Measurements from ENCODE around the gene GPN2. TPM values are rescaled to one million over a fixed set of nuclear protein-coding genes. Genes with fewer than 3 reads are reported as not detected.

Gene GPN2
- total RNA-seq, 4 donors from 2014 or later = 10.4 to 17.3 (median 12.8) TPM

DNA sequence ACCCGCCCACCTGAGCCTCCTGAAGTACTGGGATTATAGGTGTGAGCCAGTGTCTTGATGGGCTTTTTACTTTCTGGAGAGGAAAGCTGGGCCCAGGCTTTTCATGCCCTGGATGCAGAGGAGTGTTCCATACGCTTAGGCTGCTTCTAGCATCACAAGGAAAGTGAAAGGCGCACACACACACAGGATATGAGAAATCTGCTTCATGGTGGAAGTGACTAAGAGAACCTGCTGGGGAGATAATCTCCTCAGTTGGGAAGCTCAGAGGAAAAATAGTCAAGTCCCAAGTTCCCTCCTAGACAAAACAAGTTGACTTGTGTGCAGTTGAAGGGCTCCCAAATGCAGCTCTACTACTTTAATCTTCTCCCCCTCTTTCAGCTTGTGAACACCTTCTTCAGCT lies 33.6 kb upstream of the GPN2 start:
- TF ChIP-seq POLR2AphosphoS5 (IDR thresholded peaks at IDR 0.05) = no peak
- TF ChIP-seq POLR2A (IDR thresholded peaks at IDR 0.05) = no peak
- TF ChIP-seq EP300 (IDR thresholded peaks at IDR 0.05) = no peak
- TF ChIP-seq, protein P1, sequence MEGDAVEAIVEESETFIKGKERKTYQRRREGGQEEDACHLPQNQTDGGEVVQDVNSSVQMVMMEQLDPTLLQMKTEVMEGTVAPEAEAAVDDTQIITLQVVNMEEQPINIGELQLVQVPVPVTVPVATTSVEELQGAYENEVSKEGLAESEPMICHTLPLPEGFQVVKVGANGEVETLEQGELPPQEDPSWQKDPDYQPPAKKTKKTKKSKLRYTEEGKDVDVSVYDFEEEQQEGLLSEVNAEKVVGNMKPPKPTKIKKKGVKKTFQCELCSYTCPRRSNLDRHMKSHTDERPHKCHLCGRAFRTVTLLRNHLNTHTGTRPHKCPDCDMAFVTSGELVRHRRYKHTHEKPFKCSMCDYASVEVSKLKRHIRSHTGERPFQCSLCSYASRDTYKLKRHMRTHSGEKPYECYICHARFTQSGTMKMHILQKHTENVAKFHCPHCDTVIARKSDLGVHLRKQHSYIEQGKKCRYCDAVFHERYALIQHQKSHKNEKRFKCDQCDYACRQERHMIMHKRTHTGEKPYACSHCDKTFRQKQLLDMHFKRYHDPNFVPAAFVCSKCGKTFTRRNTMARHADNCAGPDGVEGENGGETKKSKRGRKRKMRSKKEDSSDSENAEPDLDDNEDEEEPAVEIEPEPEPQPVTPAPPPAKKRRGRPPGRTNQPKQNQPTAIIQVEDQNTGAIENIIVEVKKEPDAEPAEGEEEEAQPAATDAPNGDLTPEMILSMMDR (IDR thresholded peaks at IDR 0.05) = no peak
- no peak for ATAC-seq
- no peak overlapping the region for H3K4me3 ChIP-seq
- no peaks in the 10 kb centered on the region for H3K9me3 ChIP-seq
- H3K4me1 ChIP-seq = peaks cover 0 to 31% (median 12%) of the 10 kb centered on the region in 3 donors
- H3K27ac ChIP-seq = no peak overlapping the region
- H3K36me3 ChIP-seq = peaks cover 0 to 53% of the 10 kb centered on the region in 2 donors
- no peaks in the 10 kb centered on the region for H3K27me3 ChIP-seq
- WGBS, 2 donors (ENCODE audit: low coverage in 1 of 2) = 100% methylated on average over 3 of the region's 3 CpGs; no CpG with 5 or more reads in 1 of the 2 donors

DNA sequence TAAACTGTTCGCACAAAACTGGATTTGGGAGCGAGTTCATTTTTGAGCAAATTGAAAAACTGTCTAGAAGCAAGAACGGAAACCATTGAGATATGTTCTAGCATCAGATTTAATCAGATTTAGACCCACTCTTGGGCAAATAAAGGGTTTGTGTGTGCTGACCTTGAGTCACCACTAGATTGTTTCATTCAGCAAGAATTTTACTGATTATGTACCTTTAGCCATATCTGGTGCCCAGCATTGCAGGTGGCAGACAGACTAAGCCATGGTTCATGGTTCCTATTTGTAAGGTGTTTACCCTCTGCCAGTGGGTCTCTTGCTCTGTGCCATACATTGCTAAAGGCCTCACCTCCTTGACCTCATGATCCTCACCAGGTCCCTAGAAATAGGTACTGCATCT lies 32.8 kb upstream of the GPN2 start:
- H3K27me3 ChIP-seq = no peaks in the 10 kb centered on the region
- H3K4me3 ChIP-seq = peak overlapping the region in 1 of 2 donors; percentile 97
- WGBS, 2 donors (ENCODE audit: low coverage in 1 of 2) = 90 to 96% methylated on average over 3 of the region's 3 CpGs
- peaks cover 0 to 31% (median 12%) of the 10 kb centered on the region in 3 donors for H3K4me1 ChIP-seq
- TF ChIP-seq, protein P1 (IDR thresholded peaks at IDR 0.05) = no peak
- TF ChIP-seq POLR2AphosphoS5 (IDR thresholded peaks at IDR 0.05) = no peak
- no peak for TF ChIP-seq POLR2A (IDR thresholded peaks at IDR 0.05)
- no peak for TF ChIP-seq EP300 (IDR thresholded peaks at IDR 0.05)
- H3K9me3 ChIP-seq = no peaks in the 10 kb centered on the region
- H3K36me3 ChIP-seq = peaks cover 0 to 45% of the 10 kb centered on the region in 2 donors
- no peak overlapping the region for H3K27ac ChIP-seq
- no peak for ATAC-seq

DNA sequence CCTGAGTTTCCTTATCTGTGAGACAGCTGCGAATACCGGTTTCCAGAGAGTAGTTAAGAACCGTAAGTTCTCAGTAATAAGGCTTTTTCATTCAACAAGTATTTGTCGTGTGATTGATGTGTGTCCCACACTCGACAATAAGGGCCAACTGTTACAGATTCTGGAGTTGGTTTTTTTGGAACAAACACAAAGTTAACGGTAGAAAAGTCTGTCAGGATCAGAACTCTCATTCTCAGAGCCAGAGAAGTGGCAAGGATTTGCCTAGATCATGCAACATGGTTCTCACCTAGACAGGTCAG lies 32.3 kb upstream of the GPN2 start:
- peak overlapping the region in 2 of 4 donors; percentile 91 to 93 for H3K27ac ChIP-seq
- WGBS, 2 donors (ENCODE audit: low coverage in 1 of 2) = 27 to 30% methylated on average over 5 to 6 of the region's 6 CpGs
- peaks cover 0 to 31% (median 12%) of the 10 kb centered on the region in 3 donors for H3K4me1 ChIP-seq
- H3K9me3 ChIP-seq = no peaks in the 10 kb centered on the region
- peaks cover 0 to 40% of the 10 kb centered on the region in 2 donors for H3K36me3 ChIP-seq
- no peak for ATAC-seq
- no peaks in the 10 kb centered on the region for H3K27me3 ChIP-seq
- TF ChIP-seq EP300 (IDR thresholded peaks at IDR 0.05) (no peak), POLR2AphosphoS5 (IDR thresholded peaks at IDR 0.05) (no peak), POLR2A (IDR thresholded peaks at IDR 0.05) (no peak)
- TF ChIP-seq, protein P1 (IDR thresholded peaks at IDR 0.05) = no peak
- H3K4me3 ChIP-seq = peak overlapping the region; percentile 73 to 97

DNA sequence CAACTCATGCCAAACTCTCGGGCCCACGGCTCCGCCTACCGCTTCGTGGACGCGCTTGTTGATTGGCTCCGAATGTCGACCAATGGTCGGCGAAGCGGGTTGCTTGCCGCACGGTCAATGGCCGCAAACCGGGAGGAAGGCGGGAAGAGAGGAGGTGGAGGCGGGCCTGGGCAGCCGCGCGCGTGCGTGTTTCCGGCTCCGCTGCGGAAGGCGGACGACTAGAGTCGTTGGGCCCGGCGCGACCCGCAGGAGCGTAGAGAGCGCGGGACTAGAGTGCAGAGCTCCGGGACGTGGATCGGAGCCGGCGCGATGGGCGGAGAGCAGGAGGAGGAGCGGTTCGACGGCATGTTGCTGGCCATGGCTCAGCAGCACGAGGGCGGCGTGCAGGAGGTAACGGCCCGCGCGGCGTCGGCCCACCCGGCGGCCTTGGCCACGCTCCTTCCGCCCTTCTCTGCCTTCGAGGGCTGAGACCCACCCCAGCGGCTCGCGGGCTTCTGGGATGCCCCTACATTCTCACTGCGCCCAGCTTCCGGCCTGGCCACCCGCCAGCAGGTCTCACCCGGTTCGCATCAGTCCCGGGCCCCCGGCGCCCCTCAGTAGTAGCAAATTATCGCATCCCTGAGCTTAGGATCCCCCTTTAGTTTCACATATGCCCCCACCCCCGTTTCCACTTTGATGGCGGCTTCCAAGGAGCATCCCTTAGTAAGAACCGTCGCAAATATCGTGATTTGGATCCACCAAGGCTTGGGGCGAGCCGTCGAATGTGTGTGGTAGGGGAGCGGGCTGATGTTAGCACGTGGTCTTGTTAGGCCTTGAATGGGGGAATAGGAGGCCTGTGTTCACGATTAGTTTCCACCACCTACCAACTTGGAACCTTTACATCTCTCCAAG lies 31.7 kb upstream of the GPN2 start, which contains the start of gene NUDC:
NUDC (plus strand) TSS at position 204 of the 891 bp plus-strand sequence; CDS start at position 310, 106 bp downstream.
- ATAC-seq = peak; percentile 100
- 0 to 1% methylated on average over 7 to 34 of the region's 83 CpGs for WGBS, 2 donors (ENCODE audit: low coverage in 1 of 2)
- H3K9me3 ChIP-seq = no peaks in the 10 kb centered on the region

More for the DNA sequence above, 31.7 kb upstream of the GPN2 start, which contains the start of gene NUDC:
- peaks cover 0 to 34% of the 10 kb centered on the region in 2 donors for H3K36me3 ChIP-seq
- H3K27ac ChIP-seq = peak within 1 kb of the TSS; percentile 70 to 96 (median 92)
- H3K4me3 ChIP-seq = peak within 1 kb of the TSS; percentile 73 to 97
- TF ChIP-seq, protein P1 (IDR thresholded peaks at IDR 0.05) = peak in 2 of 4 experiments; percentile 8 to 27
- TF ChIP-seq EP300 (IDR thresholded peaks at IDR 0.05) (no peak), POLR2AphosphoS5 (IDR thresholded peaks at IDR 0.05) (peak; percentile 94), POLR2A (IDR thresholded peaks at IDR 0.05) (peak; percentile 79 to 86)
- no peaks in the 10 kb centered on the region for H3K27me3 ChIP-seq
- peaks cover 0 to 31% (median 12%) of the 10 kb centered on the region in 3 donors for H3K4me1 ChIP-seq
